ENCODE results near the gene PGGHG.

PGGHG gene

DNA sequence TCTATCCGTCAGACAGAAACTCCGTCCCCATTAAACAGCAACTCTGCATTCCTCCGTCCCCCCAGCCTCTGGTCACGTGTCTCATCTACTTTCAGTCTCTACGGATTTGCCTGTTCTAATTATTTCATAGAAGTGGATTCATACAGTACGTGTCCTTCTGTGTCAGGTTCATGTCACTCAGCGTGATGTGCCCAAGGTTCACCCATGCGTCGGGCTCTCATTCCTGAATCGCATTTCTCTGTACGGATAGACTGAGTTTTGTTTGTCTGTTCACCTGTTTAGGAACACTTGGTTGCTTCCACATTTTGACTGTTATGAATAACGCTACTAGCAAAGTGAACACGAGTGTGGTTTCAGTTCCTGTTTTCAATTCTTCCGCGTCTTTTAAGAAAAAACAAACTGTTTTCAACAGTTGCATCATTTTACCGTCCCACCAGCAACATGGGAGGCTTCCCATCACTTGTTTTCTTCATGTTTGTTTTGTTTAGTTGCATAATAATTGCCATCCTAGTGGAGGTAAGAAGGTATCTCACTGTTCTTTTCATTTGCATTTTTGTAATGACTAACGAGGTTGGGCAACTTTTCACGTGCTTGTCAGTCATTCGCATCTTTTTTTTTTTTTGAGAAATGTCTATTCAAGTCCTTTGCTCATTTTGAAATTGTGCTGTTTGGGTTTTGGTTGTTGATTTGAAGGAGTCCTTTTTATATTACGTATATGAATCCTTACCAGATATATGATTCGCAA, 19.6 kb upstream of the PGGHG start:
- no peak for DNase-seq

DNA sequence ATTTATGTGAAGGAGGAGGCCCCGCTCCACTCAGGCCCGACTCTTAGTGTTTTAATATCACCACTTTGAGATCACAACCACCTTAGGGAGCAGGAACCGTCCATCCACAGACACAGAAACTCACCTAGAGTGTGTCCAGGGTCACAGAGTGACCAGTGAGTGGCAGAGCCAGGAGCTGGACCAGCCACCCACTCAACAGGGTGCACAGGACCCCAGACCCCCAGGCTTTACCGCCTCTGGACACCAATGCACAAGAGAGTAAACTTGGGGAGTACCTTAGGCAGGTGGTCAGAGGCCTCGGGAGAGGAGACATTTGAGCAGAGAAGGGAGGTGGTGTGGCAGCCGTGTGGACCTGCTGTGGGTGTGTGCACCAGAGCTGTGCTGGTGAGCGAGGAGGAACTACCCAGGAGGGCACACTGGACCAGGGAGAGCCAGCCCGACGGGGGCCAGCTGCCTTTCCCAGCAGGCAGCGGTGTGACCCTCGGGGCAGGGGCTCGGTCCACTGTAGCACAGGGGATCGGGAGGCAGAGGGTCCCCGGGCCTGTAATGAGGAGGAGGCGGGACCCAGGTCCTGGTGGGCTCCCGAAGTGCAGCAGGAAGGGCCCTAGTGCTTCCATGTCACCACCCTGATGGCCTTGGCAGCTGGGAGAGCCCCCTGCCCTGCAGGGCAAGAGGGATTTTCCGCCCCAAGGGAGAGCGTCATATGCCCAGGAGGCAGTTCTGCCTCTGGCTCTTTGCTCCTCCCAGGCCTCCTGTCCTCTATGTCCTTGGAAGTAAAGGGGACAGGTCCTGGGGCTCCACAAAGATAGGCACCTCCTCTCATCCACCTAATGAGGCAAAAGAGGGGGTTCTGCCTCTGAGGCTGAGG, 18.2 kb upstream of the PGGHG start:
- DNase-seq: no peak

DNA sequence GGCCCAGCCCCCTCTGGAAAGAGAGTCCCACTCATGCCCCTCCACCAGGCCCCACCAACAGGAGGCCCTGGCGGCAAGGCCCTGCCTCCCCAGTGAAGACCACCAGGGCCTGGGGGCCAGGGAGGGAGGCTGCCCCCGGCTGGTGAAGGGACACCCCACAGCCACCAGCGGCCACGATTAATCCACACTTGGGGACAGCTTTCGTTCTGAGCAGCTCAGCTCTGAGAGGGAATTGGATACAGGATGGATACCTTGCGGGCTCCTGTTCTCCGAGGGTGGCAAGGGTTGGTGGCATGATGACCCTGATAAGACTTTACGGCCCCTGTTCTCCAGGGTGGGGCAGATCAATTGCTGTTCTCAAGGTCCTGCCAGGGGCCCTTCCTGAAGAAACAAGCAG, 17.6 kb upstream of the PGGHG start:
- no peak for DNase-seq

DNA sequence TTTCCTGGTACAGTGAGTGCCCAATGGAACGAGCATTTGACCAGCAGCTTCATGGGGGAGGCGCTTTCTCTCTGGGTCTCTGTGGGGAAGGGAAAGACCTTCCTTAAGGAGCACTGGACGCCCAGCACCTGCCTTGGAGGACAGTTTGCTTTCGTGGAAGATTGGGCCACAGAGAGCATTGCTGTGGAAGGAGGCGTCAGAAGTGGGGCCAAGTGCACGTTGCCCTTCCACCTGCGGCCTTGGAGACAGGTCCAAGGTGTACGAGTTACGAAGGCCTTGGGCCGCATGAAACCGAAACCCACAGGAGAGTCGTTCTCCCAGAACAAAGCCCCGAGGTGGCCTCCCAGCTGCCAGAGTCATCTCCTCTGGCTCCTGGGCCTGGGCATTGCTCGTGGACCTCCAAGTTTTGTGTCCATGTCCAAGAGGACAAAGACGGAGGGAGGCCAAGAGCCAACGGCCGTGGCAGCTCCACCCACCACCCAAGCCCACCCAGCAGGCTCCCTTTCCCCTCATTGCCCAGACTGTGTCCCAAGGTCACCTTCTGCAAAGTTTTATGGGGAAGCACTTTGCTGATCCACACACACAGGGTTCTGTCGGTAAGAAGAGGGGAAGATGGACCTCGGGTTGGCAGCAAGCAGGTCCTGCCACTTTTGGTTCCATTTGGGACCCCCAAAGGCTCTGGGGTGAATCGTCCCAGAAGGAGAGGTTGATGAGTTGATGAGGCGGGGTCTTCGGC, 16.6 kb upstream of the PGGHG start:
- DNase-seq: no peak

DNA sequence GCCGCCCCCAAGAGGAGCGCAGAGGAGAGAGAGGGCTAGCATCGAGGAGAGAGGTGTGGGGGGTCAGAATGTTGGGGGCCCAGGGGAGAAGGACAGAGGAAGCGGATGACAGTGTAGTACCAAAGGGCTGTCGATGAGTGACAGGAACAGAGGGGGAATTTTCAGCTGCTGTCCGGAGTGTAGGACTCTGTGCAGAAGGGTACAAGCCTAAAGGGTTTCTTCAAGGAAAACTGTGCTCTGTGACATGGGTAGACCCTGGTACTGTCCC, 16.1 kb upstream of the PGGHG start:
- DNase-seq: no peak

DNA sequence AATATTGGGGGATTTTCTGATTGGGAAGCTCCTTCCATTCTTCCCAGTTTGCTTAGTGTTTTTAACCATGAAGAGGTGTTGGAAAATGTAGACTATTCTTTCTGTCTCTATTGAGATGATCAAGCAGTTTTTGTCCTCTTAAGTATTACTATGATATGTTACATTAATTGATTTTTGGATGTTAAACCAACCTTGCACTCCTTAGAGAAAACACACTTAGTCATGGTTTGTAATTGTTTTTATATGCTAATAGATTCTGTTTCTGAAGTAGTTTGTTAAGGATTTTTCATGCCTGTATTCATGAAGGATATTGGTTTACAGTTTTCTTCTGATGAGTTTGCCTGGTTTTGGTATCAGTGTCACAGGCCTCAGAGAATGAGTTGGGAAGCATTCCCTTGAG, 12.7 kb upstream of the PGGHG start:
- no peak for DNase-seq

DNA sequence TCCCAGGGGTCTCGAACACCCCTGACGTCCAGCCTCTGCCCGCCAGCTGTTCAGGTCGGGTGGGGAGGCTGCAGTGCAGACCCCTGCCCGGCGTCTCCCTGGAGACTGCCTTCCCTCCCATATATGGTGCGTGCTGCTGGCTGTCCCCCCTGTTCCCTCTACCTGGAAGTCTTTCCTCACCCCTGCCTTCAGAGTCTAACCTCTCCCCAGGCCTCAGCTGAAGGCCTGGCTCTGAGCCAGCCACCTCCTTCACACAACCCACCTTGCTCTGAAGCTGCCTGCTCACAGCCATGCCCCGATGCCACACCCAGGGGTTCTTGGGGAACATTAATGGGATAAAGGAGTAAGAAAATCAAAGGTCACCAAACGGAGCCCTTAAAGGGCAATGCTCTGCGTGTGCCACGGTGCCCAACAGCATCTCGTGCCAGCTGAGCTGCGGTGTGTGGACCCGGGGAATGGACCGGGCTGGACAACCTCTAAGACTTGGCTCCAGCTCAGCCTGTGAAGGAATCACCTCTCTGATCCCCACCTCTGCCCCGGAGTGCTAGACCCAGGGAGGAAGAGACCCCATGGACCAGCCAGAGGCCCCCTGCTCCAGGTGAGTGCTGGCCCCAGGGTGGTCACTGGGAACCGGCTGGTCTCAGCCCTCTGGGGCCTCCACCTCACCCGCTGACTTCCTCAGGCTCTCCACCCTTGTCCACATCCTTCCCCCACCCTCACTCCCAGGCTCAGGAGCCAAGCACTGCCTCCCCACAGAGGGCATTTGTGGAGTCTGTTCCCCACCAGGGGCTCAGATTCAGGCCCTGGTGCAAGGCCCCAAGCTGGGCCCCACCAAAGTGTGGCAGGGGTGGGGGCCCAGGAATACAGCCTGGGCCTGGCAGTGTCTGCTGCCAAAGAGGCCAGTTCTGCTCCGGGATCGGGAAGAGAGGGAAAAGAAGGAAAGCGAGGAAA, 10.7 kb upstream of the PGGHG start, which contains the start of gene NLRP6:
NLRP6 (plus strand) TSS at position 407 of the 951 bp plus-strand sequence; CDS start at position 570, 163 bp downstream.
- no peak for DNase-seq

DNA sequence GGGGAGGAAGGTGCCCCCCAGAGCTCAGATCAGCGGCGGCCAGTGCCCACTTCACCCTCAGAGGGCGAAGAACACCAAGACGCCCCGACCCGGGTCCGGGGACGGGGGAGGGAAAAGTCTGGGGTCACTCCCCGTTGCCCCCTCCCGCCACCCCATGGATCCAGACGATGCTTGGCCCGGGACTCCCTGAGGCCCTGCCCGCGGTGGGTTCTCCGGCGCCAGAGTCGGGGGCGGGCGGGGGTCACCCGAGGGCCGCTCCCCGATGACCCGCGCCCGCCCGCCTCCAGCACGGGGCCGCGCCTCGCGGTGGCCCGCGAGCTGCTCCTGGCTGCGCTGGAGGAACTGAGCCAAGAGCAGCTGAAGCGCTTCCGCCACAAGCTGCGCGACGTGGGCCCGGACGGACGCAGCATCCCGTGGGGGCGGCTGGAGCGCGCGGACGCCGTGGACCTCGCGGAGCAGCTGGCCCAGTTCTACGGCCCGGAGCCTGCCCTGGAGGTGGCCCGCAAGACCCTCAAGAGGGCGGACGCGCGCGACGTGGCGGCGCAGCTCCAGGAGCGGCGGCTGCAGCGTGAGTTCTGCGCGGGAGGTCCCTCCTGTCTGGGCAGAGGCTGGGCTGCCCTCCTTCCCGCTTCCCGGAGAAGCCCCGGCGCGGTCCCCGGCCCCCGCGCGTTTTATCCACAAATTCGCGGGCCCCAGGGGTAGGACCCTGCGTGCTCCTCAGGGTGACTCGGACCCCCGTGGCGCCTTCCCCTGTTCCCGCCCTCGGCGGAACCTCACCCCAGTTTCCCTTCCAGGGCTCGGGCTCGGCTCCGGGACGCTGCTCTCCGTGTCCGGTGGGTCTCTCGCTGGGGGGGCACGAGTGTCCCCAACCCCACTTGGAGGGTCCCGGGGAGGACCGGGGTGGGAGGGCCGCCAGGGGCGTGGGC, 9.6 kb upstream of the PGGHG start:
- no peak for DNase-seq

DNA sequence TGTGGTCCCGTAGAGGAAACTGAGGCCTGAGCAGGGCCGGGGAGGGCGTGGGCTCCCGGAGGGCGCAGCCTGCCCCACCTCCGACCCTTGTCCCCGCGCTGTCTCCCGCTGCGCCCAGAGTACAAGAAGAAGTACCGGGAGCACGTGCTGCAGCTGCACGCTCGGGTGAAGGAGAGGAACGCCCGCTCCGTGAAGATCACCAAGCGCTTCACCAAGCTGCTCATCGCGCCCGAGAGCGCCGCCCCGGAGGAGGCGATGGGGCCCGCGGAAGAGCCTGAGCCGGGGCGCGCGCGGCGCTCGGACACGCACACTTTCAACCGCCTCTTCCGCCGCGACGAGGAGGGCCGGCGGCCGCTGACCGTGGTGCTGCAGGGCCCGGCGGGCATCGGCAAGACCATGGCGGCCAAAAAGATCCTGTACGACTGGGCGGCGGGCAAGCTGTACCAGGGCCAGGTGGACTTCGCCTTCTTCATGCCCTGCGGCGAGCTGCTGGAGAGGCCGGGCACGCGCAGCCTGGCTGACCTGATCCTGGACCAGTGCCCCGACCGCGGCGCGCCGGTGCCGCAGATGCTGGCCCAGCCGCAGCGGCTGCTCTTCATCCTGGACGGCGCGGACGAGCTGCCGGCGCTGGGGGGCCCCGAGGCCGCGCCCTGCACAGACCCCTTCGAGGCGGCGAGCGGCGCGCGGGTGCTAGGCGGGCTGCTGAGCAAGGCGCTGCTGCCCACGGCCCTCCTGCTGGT, 8.8 kb upstream of the PGGHG start:
- DNase-seq: no peak

DNA sequence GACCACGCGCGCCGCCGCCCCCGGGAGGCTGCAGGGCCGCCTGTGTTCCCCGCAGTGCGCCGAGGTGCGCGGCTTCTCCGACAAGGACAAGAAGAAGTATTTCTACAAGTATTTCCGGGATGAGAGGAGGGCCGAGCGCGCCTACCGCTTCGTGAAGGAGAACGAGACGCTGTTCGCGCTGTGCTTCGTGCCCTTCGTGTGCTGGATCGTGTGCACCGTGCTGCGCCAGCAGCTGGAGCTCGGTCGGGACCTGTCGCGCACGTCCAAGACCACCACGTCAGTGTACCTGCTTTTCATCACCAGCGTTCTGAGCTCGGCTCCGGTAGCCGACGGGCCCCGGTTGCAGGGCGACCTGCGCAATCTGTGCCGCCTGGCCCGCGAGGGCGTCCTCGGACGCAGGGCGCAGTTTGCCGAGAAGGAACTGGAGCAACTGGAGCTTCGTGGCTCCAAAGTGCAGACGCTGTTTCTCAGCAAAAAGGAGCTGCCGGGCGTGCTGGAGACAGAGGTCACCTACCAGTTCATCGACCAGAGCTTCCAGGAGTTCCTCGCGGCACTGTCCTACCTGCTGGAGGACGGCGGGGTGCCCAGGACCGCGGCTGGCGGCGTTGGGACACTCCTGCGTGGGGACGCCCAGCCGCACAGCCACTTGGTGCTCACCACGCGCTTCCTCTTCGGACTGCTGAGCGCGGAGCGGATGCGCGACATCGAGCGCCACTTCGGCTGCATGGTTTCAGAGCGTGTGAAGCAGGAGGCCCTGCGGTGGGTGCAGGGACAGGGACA, 8.0 kb upstream of the PGGHG start:
- no peak for DNase-seq

DNA sequence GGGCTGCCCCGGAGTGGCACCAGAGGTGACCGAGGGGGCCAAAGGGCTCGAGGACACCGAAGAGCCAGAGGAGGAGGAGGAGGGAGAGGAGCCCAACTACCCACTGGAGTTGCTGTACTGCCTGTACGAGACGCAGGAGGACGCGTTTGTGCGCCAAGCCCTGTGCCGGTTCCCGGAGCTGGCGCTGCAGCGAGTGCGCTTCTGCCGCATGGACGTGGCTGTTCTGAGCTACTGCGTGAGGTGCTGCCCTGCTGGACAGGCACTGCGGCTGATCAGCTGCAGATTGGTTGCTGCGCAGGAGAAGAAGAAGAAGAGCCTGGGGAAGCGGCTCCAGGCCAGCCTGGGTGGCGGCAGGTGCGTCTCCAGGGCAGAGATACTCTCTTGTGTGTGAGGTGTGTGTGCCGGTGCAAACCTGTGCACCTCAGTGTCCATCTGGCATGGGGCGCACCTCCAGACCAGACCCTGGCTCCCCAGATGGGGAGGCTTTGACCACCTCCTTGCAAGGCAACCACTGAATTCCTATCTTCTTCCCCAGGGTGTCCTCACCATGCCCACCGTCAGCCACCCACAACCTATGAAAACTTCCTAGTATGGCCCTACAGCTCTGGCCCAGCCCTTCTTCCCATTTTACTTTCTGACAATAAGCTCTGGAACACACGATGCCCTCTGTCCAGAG, 7.3 kb upstream of the PGGHG start:
- DNase-seq: no peak

DNA sequence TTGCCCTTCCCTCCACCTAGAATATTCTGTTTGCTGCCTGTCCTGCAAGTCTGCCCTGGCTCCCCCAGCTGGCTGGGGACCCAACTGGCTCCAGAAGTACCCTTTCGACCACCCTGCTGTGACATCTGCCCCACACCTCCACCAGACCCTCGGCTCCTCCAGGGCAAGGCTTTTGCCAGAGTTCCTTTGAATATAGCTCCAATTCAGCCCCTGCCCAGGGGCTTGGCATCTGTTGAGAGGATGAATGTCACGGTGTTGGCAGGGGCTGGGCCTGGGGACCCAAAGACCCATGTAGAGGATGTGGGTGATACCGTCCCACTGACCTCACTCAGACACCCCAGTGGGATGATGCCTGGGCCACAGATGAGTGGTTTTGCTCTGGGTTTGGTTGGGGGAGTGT, 6.8 kb upstream of the PGGHG start:
- no peak for DNase-seq

DNA sequence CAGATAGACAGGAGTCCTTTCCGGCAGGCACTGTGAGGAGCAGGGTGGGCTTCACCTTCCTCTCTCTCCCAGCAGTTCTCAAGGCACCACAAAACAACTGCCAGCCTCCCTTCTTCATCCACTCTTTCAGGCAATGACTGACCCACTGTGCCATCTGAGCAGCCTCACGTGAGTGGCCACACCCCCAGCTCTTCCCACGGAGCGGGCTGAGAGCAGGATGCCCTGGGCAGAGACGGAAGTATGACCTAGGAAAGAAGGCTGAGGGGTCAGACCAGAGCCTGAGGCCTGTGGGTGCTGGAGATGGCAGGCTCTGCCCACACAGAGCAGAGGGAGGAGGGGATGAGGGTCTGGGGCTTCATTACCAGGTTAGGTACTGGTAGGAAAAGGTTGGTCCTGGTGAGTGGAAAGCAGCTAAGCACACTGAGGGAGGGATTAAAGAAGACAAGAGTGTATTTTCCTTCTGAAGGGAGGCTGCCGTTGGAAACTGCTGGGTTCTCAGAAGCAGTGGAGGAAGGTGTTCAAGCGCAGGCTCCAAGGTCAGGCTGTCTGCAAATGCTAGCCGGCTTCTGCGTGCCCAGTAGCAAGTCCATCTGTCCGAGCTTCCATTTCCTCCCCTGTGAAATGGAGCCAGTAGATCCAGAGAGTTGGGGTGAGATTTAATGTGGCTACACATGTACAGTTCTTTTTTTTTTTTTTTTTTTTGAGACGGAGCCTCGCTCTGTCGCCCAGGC, 6.1 kb upstream of the PGGHG start:
- no peak for DNase-seq

DNA sequence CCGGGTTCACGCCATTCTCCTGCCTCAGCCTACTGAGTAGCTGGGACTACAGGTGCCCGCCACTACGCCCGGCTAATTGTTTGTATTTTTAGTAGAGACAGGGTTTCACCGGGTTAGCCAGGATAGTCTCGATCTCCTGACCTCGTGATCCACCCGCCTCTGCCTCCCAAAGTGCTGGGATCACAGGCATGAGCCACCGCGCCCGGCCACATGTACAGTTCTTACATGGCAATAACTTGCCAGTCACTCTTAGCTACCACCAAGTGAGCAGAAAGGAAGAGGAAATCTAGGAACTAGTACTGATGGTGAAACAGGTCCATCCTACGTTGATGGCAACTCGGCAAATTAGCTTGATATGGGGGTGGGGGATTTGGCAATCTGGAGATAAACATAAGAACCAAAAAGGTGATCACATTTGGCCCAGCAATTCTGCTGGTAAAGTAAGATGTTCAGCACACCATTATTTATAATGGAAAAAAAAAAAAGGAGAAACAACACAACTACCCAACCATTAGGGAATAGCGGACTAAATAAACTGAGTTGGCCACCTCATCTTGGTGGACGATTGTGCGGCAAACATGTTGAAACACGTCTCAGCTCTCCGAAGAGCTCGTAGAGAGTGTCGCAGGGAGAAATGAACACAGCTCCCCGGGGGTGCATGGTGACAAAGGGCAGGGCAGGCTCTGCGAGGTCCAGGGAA, 5.4 kb upstream of the PGGHG start:
- no peak for DNase-seq

DNA sequence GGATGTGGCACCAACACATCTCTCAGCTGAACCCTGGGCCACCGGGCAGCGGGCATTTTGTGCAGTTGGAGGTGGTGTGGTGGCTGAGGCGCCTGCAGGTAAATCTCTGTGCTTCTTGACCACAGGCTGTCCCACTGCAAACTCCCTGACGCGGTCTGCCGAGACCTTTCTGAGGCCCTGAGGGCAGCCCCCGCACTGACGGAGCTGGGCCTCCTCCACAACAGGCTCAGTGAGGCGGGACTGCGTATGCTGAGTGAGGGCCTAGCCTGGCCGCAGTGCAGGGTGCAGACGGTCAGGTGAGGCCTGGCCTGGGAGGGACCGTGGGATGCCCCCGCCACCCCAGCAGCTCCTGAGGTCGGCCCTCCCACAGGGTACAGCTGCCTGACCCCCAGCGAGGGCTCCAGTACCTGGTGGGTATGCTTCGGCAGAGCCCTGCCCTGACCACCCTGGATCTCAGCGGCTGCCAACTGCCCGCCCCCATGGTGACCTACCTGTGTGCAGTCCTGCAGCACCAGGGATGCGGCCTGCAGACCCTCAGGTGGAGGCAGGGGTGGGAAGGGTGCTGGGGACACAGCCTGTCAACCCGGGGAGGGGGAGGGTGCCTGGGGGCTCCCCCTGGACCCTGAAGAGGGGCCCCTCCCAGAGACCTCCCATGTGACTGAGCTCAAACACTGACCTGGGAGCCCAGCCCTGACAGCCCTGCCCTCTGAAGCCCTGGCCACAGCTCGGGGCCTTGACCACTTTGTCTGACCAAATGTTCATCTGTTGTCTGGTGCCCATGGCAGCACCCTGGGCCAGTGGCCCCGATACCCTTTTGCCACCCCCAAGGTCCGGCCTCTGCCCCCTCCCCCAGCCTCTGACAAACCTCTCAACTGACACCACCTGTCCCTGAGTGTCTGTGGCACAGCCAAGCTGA, 4.6 kb upstream of the PGGHG start:
- no peak for DNase-seq

All from amygdala (tissue), 56 donors.